GM12892 (cell line): ENCODE results near the gene HPS4.

Source experiments
- POLR2A ChIP-seq: IDR thresholded peaks from 2 replicates; pipeline ENCODE4 v1.6.1; 2011; ENCODE audit warnings: low read depth, low read length, control low read depth
- POLR2AphosphoS5 ChIP-seq: IDR thresholded peaks from 2 replicates; pipeline ENCODE4 v1.6.1; 2011; ENCODE audit warnings: low read depth, low read length, control low read depth
- TAF1 ChIP-seq: IDR thresholded peaks from 2 replicates; pipeline ENCODE4 v1.6.1; 2011; ENCODE audit warnings: low read depth, mild to moderate bottlenecking, control low read depth, low read length, borderline replicate concordance

GRCh38 chr22:26470807-26471206 lies 12.8 kb downstream of the HPS4 start:
- TF ChIP-seq POLR2AphosphoS5 = no peak
- no peak for TF ChIP-seq POLR2A
- TF ChIP-seq TAF1 = no peak
